IMR-90 (cell line): Measurements from ENCODE around the gene PCDHGB6. TPM values are rescaled to one million over a fixed set of nuclear protein-coding genes. Genes with fewer than 3 reads are reported as not detected.
"Not testable (repeated sequence)": the region's sequence is repeated elsewhere in the genome, so short reads cannot be mapped to it uniquely, and the experiment has no call there.

Experiments
- ATAC-seq: fragments of 200-7000 bp; cut with Tn5 transposase; 2 replicates; pipeline ENCODE4 v1.9.1; 2020; ENCODE audit warnings: low read depth, mild to moderate bottlenecking, moderate library complexity
- BruUV-seq: library from RNA; stranded (reverse); fragments of 400-500 nt; replicated peaks from 2 replicates; lab custom pipeline; 2021; lab: Mats Ljungman, UMichigan
- CTCF ChIA-PET: fragments of 300-600 bp; formaldehyde crosslinking; extraction: SDS; loops from one replicate; lab custom pipeline; 2021; ENCODE audit warnings: antibody characterized with exemption; lab: Yijun Ruan, JAX
- POLR2A ChIA-PET: fragments of 300-600 bp; sonication (Branson Sonifier 250); formaldehyde crosslinking; loops from one replicate; lab custom pipeline; 2022; ENCODE audit warnings: antibody characterized with exemption; ENCODE audit not compliant: unreplicated experiment; lab: Charles Lee
- DNase-seq: peaks from one replicate; pipeline ENCODE4 v3.0.0; 2013
- H2AFZ ChIP-seq: replicated peaks from 2 replicates; pipeline ENCODE3; 2013; ENCODE audit warnings: low read length, mild to moderate bottlenecking; ENCODE audit not compliant: poor library complexity
- H2AK5ac ChIP-seq: 2 replicates; pipeline ENCODE4 v1.6.1; 2013; ENCODE audit warnings: low read depth, low read length, inconsistent platforms
- H2AK9ac ChIP-seq: replicated peaks from 2 replicates; pipeline ENCODE3; 2013; ENCODE audit warnings: mild to moderate bottlenecking, low read depth, low read length, moderate library complexity; ENCODE audit not compliant: poor library complexity
- H2BK120ac ChIP-seq: 2 replicates; pipeline ENCODE4 v1.6.1; 2013; ENCODE audit warnings: low read depth, low read length, inconsistent platforms
- H2BK15ac ChIP-seq: 3 replicates; pipeline ENCODE4 v1.6.1; 2013; ENCODE audit warnings: low read depth, low read length, inconsistent platforms
- H2BK20ac ChIP-seq: 2 replicates; pipeline ENCODE4 v1.6.1; 2013; ENCODE audit warnings: low read depth, mild to moderate bottlenecking, inconsistent platforms, low read length, moderate library complexity
- H2BK5ac ChIP-seq: 2 replicates; pipeline ENCODE4 v1.6.1; 2013; ENCODE audit warnings: mild to moderate bottlenecking, low read depth, low read length, inconsistent platforms; ENCODE audit not compliant: poor library complexity, severe bottlenecking
- H3K14ac ChIP-seq: replicated peaks from 2 replicates; pipeline ENCODE4 v1.6.1; 2013; ENCODE audit warnings: low read depth, low read length, inconsistent platforms
- H3K18ac ChIP-seq: 2 replicates; pipeline ENCODE4 v1.6.1; 2013; ENCODE audit warnings: low read depth, low read length, control low read depth
- H3K23ac ChIP-seq: 2 replicates; pipeline ENCODE4 v1.6.1; 2013; ENCODE audit warnings: low read depth, low read length, inconsistent platforms
- H3K27ac ChIP-seq: 2 replicates; pipeline ENCODE4 v1.5.1; 2013; ENCODE audit warnings: mild to moderate bottlenecking, control low read depth, low read length; ENCODE audit not compliant: insufficient read depth
- H3K27me3 ChIP-seq: 2 replicates; pipeline ENCODE4 v1.6.1; 2013; ENCODE audit warnings: low read length; ENCODE audit not compliant: control insufficient read depth, insufficient read depth
- H3K36me3 ChIP-seq: 2 replicates; pipeline ENCODE4 v1.6.1; 2013; ENCODE audit warnings: low read length, mixed read lengths; ENCODE audit not compliant: control insufficient read depth, insufficient read depth
- H3K4ac ChIP-seq: 2 replicates; pipeline ENCODE4 v1.6.1; 2013; ENCODE audit warnings: low read depth, low read length, inconsistent platforms
- H3K4me1 ChIP-seq: 2 replicates; pipeline ENCODE4 v1.6.1; 2013; ENCODE audit warnings: low read length, mixed read lengths; ENCODE audit not compliant: control insufficient read depth, insufficient read depth
- H3K4me2 ChIP-seq: 2 replicates; pipeline ENCODE4 v1.6.1; 2013; ENCODE audit warnings: low read depth, mild to moderate bottlenecking, control low read depth, low read length, moderate library complexity
- H3K4me3 ChIP-seq: 2 replicates; pipeline ENCODE4 v1.5.1; 2013; ENCODE audit warnings: low read depth, mild to moderate bottlenecking, control low read depth, low read length, moderate library complexity; ENCODE audit not compliant: insufficient read depth
- H3K56ac ChIP-seq: 2 replicates; pipeline ENCODE4 v1.6.1; 2013; ENCODE audit warnings: low read length, inconsistent platforms; ENCODE audit not compliant: insufficient read depth; ENCODE audit errors: extremely low read depth
- H3K79me1 ChIP-seq, 2 experiments: 2 replicates each; pipeline ENCODE4 v1.6.1; 2013; ENCODE audit warnings: low read length in 2 of 2, inconsistent platforms in 1 of 2, low read depth in 1 of 2
- H3K9ac ChIP-seq: 2 replicates; pipeline ENCODE4 v1.6.1; 2013; ENCODE audit warnings: low read depth, low read length, control low read depth
- H3K9me1 ChIP-seq: 2 replicates; pipeline ENCODE4 v1.6.1; 2013; ENCODE audit warnings: low read length, inconsistent platforms; ENCODE audit not compliant: insufficient read depth
- H3K9me3 ChIP-seq: 2 replicates; pipeline ENCODE4 v1.6.1; 2013; ENCODE audit warnings: low read length; ENCODE audit not compliant: control insufficient read depth, insufficient read depth
- H4K20me1 ChIP-seq: 2 replicates; pipeline ENCODE4 v1.6.1; 2013; ENCODE audit warnings: low read length, inconsistent platforms; ENCODE audit not compliant: insufficient read depth
- H4K5ac ChIP-seq: 2 replicates; pipeline ENCODE4 v1.6.1; 2013; ENCODE audit warnings: mild to moderate bottlenecking, low read depth, low read length, control low read depth
- H4K8ac ChIP-seq, 2 experiments: 2 replicates each; pipeline ENCODE4 v1.6.1; 2013; ENCODE audit warnings: low read depth in 2 of 2, low read length in 2 of 2, control low read depth in 1 of 2, inconsistent platforms in 1 of 2
- H4K91ac ChIP-seq: 2 replicates; pipeline ENCODE4 v1.6.1; 2013; ENCODE audit warnings: low read depth, low read length, inconsistent platforms; ENCODE audit not compliant: insufficient read depth
- CTCF ChIP-seq: conservative IDR thresholded peaks from 2 replicates; pipeline ENCODE4 v1.5.1; 2012; ENCODE audit warnings: mild to moderate bottlenecking, low read depth, low read length, improper control_type of control experiment
- RAD21 ChIP-seq: IDR thresholded peaks from 2 replicates; pipeline ENCODE4 v1.6.1; 2012; ENCODE audit warnings: low read length, improper control_type of control experiment
- SMC3 ChIP-seq: fragments of 150-350 bp; IDR thresholded peaks from 2 replicates; pipeline ENCODE4 v1.6.1; 2016; ENCODE audit warnings: low read depth, mild to moderate bottlenecking, antibody characterized with exemption, low read length, moderate library complexity
- WGBS, 2 experiments: methylation state at CpG; one replicate each; pipeline versions ENCODE4 v1.1.5 to v1.1.7; 2013; ENCODE audit warnings: missing lambda C conversion rate in 2 of 2; ENCODE audit not compliant: insufficient read length in 1 of 2; ENCODE audit errors: extremely low coverage in 2 of 2; 5-methylcytosine and 5-hydroxymethylcytosine counted together
- dilution Hi-C: fragments of 300-500 bp; cut with HindIII; formaldehyde crosslinking; loops from one replicate; pipeline ENCODE4 v1.14.3; 2018; ENCODE audit warnings: low sequenced_read_pairs; ENCODE audit not compliant: unreplicated experiment
- in situ Hi-C: fragments of 300-500 bp; cut with MboI; formaldehyde crosslinking; loops from 3 replicates; pipeline ENCODE4 v1.14.3; 2019; ENCODE audit warnings: low sequenced_read_pairs, inconsistent platforms, mixed read lengths
- intact Hi-C: fragments of 100-400 bp; cut with micrococcal nuclease; formaldehyde crosslinking; loops from 2 replicates; pipeline ENCODE4 v1.10.0; 2022
- polyA plus RNA-seq, 3 experiments: library from polyadenylated mRNA; depleted of rRNA; stranded (reverse); fragments of >200 nt; gene quantifications; 2 replicates each; pipeline ENCODE4 v1.2.3, GENCODE V29; 2012; ENCODE audit warnings: low replicate concordance in 1 of 3
- total RNA-seq: library from RNA; depleted of rRNA; stranded (reverse); fragments of >200 nt; gene quantifications from 2 replicates; pipeline ENCODE4 v1.2.3, GENCODE V29; 2012

The PCDHGB6 gene
- total and polyA plus RNA-seq, 2 of the 4 experiments (the other 2 are of a cell fraction), result 1.4 to 2.2 TPM

- not testable (repeated sequence) for H3K23ac ChIP-seq, BruUV-seq
- WGBS, 2 experiments, result 23% methylated on average over 7 of the region's 47 CpGs; no CpG with 5 or more reads in 1 of the 2 experiments
Measured at GRCh38 chr5:141417494-141418172, 9.8 kb downstream of the PCDHGB6 start, which contains the start of gene PCDHGB7. Gene PCDHGB7, plus strand, starts transcription at chr5:141417677. Its CDS starts 183 bp downstream, at chr5:141417860.

More at GRCh38 chr5:141417494-141418172, 9.8 kb downstream of the PCDHGB6 start, which contains the start of gene PCDHGB7:
- H3K27ac ChIP-seq, H2BK5ac ChIP-seq, H3K9ac ChIP-seq, dilution Hi-C loops, H3K56ac ChIP-seq, H4K5ac ChIP-seq, H3K27me3 ChIP-seq, H4K8ac ChIP-seq, H3K18ac ChIP-seq, H4K91ac ChIP-seq, H2AK9ac ChIP-seq, H2BK120ac ChIP-seq, H3K14ac ChIP-seq, H2BK20ac ChIP-seq, H2BK15ac ChIP-seq, H3K4ac ChIP-seq, H4K20me1 ChIP-seq, POLR2A ChIA-PET, H3K9me1 ChIP-seq, H3K4me1 ChIP-seq: not testable (repeated sequence)
- Histone ChIP-seq H2AK5ac (peak within 1 kb of the TSS; percentile 16; the same call in 1 of the 2 replicates), H3K36me3 (peaks cover 31% of the 10 kb centered on the region), H3K4me2 (peak within 1 kb of the TSS; percentile 71), H3K4me3 (peak within 1 kb of the TSS; percentile 44), H3K9me3 (peaks cover 56% of the 10 kb centered on the region), H2AFZ (peak within 1 kb of the TSS; percentile 76), H3K79me1 (peaks cover 20 to 24% of the 10 kb centered on the region in 2 experiments)
- TF ChIP-seq RAD21, result peak; percentile 84
- TF ChIP-seq CTCF, result peak; percentile 77
- peak; percentile 70 for TF ChIP-seq SMC3
- intact Hi-C loops (loop anchor here (1.0 to 5.0 kb wide), 3 partner anchors 60 to 143 kb away; partner anchors contain the start of gene PCDHGC3), in situ Hi-C loops (loop anchor here (5.0 kb wide), 1 partner anchor 145 kb away; no protein-coding TSS in a partner anchor)
- CTCF ChIA-PET, result interaction anchor here (0.6 to 3.8 kb wide), 12 partner anchors 12 to 209 kb away, joined by 3 to 34 read pairs (median 4); partner anchors contain the start of gene PCDHGA12
- peak; percentile 89 for ATAC-seq
- DNase-seq, result peak; percentile 79
